GM12878 (cell line): ENCODE measurements around the gene WARS2. TPM values are rescaled to one million over a fixed set of nuclear protein-coding genes. Genes with fewer than 3 reads are reported as not detected.

ENCODE experiments used
- ATAC-seq: fragments of 200-7000 bp; cut with Tn5 transposase; 3 replicates; pipeline ENCODE4 v1.9.1; 2020; ENCODE audit warnings: mild to moderate bottlenecking, moderate library complexity
- BruUV-seq: library from RNA; stranded (reverse); fragments of 400-500 nt; replicated peaks from 2 replicates; lab custom pipeline; 2021; lab: Mats Ljungman, UMichigan
- CTCF ChIA-PET: fragments of 300-600 bp; sonication (Branson Sonifier 250); formaldehyde crosslinking; extraction: SDS; loops from one replicate; lab custom pipeline; 2021; ENCODE audit warnings: inconsistent platforms; lab: Yijun Ruan, JAX
- POLR2A ChIA-PET: fragments of 350-600 bp; formaldehyde crosslinking; extraction: SDS; loops from one replicate; lab custom pipeline; 2021; ENCODE audit warnings: inconsistent platforms; lab: Charles Lee
- RAD21 ChIA-PET: fragments of 300-600 bp; sonication (Branson Sonifier 250); formaldehyde crosslinking; loops from one replicate; lab custom pipeline; 2023; ENCODE audit warnings: antibody characterized with exemption; ENCODE audit not compliant: unreplicated experiment; lab: Charles Lee
- SMC1A ChIA-PET: fragments of 300-600 bp; sonication (Branson Sonifier 250); formaldehyde crosslinking; loops from one replicate; lab custom pipeline; 2023; ENCODE audit not compliant: unreplicated experiment, uncharacterized antibody; lab: Charles Lee
- DNase-seq: peaks from one replicate; pipeline ENCODE4 v3.0.0-alpha.2; 2011; ENCODE audit warnings: low read depth, low spot score
- FAIRE-seq: peaks from 3 replicates; lab custom pipeline; 2011; peaks lifted over from hg19 to GRCh38; lab: Jason Lieb, UNC
- H2AFZ ChIP-seq: 2 replicates; pipeline ENCODE4 v1.6.0; 2011; ENCODE audit warnings: low read depth, low read length, control low read depth; ENCODE audit not compliant: control insufficient read depth
- H3K27ac ChIP-seq: 2 replicates; pipeline ENCODE4 v1.5.1; 2011; ENCODE audit warnings: control low read depth; ENCODE audit not compliant: control insufficient read depth, insufficient read depth
- H3K27me3 ChIP-seq, 2 experiments: replicated peaks in 1 of 2; 2 replicates each; pipeline versions ENCODE4 v1.6.0 to v1.6.1; 2011; ENCODE audit warnings: low read length in 1 of 2; ENCODE audit not compliant: control insufficient read depth in 2 of 2, insufficient read depth in 2 of 2
- H3K36me3 ChIP-seq, 2 experiments: 2 replicates each; pipeline ENCODE4 v1.5.1; 2011; ENCODE audit warnings: low read length in 1 of 2; ENCODE audit not compliant: control insufficient read depth in 2 of 2, insufficient read depth in 2 of 2
- H3K4me1 ChIP-seq: 2 replicates; pipeline ENCODE4 v1.6.1; 2011; ENCODE audit warnings: mild to moderate bottlenecking, low read length, moderate library complexity, mixed read lengths; ENCODE audit not compliant: control insufficient read depth, insufficient read depth
- H3K4me2 ChIP-seq: 2 replicates; pipeline ENCODE4 v1.6.0; 2011; ENCODE audit warnings: control low read depth; ENCODE audit not compliant: control insufficient read depth, insufficient read depth
- H3K4me3 ChIP-seq: fragments of 200-600 bp; sonication (generic); 2 replicates; pipeline ENCODE4 v1.5.1; 2016
- H3K79me2 ChIP-seq: 2 replicates; pipeline ENCODE4 v1.6.0; 2011; ENCODE audit warnings: low read length; ENCODE audit not compliant: control insufficient read depth, insufficient read depth
- H3K9ac ChIP-seq: 2 replicates; pipeline ENCODE4 v1.8.0; 2011; ENCODE audit warnings: low read length, control low read depth, mixed read lengths; ENCODE audit not compliant: control insufficient read depth, insufficient read depth
- H3K9me3 ChIP-seq: replicated peaks from 3 replicates; pipeline ENCODE4 v1.5.1; 2011; ENCODE audit warnings: mild to moderate bottlenecking, low read length; ENCODE audit not compliant: control insufficient read depth, insufficient read depth
- H4K20me1 ChIP-seq: 2 replicates; pipeline ENCODE4 v1.6.0; 2011; ENCODE audit not compliant: control insufficient read depth, insufficient read depth
- IRF3 ChIP-seq: fragments of 450-650 bp; IDR thresholded peaks from 2 replicates; pipeline ENCODE4 v1.6.1; 2014; ENCODE audit warnings: mild to moderate bottlenecking
- IRF4 ChIP-seq: IDR thresholded peaks from 2 replicates; pipeline ENCODE4 v1.6.1; 2011; ENCODE audit warnings: low read depth, low read length
- KAT2A ChIP-seq: conservative IDR thresholded peaks from 2 replicates; pipeline ENCODE4 v1.6.1; 2011; ENCODE audit warnings: low read depth, low read length; ENCODE audit not compliant: control insufficient read depth
- MAX ChIP-seq: IDR thresholded peaks from 2 replicates; pipeline ENCODE4 v1.6.1; 2012; ENCODE audit warnings: low read depth, low read length, improper control_type of control experiment
- MEF2B ChIP-seq: fragments of 450-650 bp; IDR thresholded peaks from 2 replicates; pipeline ENCODE4 v1.6.1; 2018; ENCODE audit warnings: mild to moderate bottlenecking, moderate library complexity; ENCODE audit not compliant: partially characterized antibody, poor library complexity, severe bottlenecking
- MYB ChIP-seq: fragments of 150-350 bp; IDR thresholded peaks from 2 replicates; pipeline ENCODE4 v1.6.1; 2014; ENCODE audit warnings: mild to moderate bottlenecking, low read depth, low read length, borderline replicate concordance
- PBX3 ChIP-seq: IDR thresholded peaks from 2 replicates; pipeline ENCODE4 v1.6.1; 2011; ENCODE audit warnings: mild to moderate bottlenecking, low read depth, low read length, moderate library complexity; ENCODE audit not compliant: insufficient replicate concordance
- POLR2A ChIP-seq: IDR thresholded peaks from 2 replicates; pipeline ENCODE4 v1.6.1; 2011; ENCODE audit warnings: low read depth, mild to moderate bottlenecking, low read length
- RELB ChIP-seq: fragments of 450-650 bp; IDR thresholded peaks from 2 replicates; pipeline ENCODE4 v1.6.1; 2017; ENCODE audit warnings: low read depth, mild to moderate bottlenecking, moderate library complexity
- SREBF2 ChIP-seq: IDR thresholded peaks from 2 replicates; pipeline ENCODE4 v1.6.1; 2012; ENCODE audit warnings: mild to moderate bottlenecking, low read length
- WRNIP1 ChIP-seq: IDR thresholded peaks from 2 replicates; pipeline ENCODE4 v1.6.1; 2011; ENCODE audit warnings: low read depth, low read length, improper control_type of control experiment, borderline replicate concordance
- WGBS: methylation state at CpG from one replicate; pipeline ENCODE4 v1.1.6; 2016; ENCODE audit warnings: low lambda C conversion rate; ENCODE audit not compliant: insufficient replicate concordance, insufficient coverage; ENCODE audit errors: missing lambda C conversion rate; 5-methylcytosine and 5-hydroxymethylcytosine counted together
- in situ Hi-C: fragments of 300-500 bp; cut with MboI; formaldehyde crosslinking; loops from 9 replicates; pipeline ENCODE4 v1.14.3; 2018; ENCODE audit warnings: mixed read lengths
- intact Hi-C: fragments of 100-400 bp; cut with micrococcal nuclease; formaldehyde crosslinking; loops from one replicate; pipeline ENCODE4 v1.14.2; 2022; ENCODE audit not compliant: unreplicated experiment
- polyA plus RNA-seq, 11 experiments: library from polyadenylated mRNA; depleted of rRNA in 4 of 11; unstranded in 6 of 11; stranded (reverse) in 5 of 11; fragments of >200 nt; fragmentation: Nextera tagmentation in 4 of 11; fragmentation: Illumina TruSeq in 1 of 11; extraction: Ambion mirVana in 4 of 11; extraction: Trizol in 1 of 11; gene quantifications; 1 replicate in 1 of 11; 2 replicates in 10 of 11; pipeline versions ENCODE4 v1.2.1 to v1.2.3, GENCODE V29; 2011 to 2016; ENCODE audit warnings: inconsistent platforms in 2 of 11, missing spikeins in 2 of 11, low read depth in 1 of 11
- total RNA-seq, 4 experiments: library from RNA; depleted of rRNA in 3 of 4; stranded (reverse); fragments of >200 nt in 3 of 4; fragmentation: Illumina TruSeq in 1 of 4; extraction: Trizol in 1 of 4; gene quantifications; 2 replicates each; pipeline versions ENCODE4 v1.2.1 to v1.2.3, GENCODE V29; 2013 to 2021

The WARS2 gene
- total and polyA plus RNA-seq, 10 of the 15 experiments (the other 5 are each of a cell fraction or from before 2014, with no cell fraction given): 5.5 to 22.2 (median 14.4) TPM

GRCh38 chr1:119007670-119008482 lies 132.6 kb downstream of the WARS2 start (continued):
- TF ChIP-seq MEF2B (no peak), WRNIP1 (no peak), PBX3 (no peak), POLR2A (no peak), MYB (no peak)

- Histone ChIP-seq H3K36me3 (no peaks in the 10 kb centered on the region), H3K9me3 (peaks cover 4% of the 10 kb centered on the region; the same call in 1 of the 3 replicates), H3K27me3 (peaks cover 12% of the 10 kb centered on the region in 2 experiments), H3K79me2 (no peaks in the 10 kb centered on the region), H3K4me1 (no peaks in the 10 kb centered on the region), H3K27ac (no peak overlapping the region), H3K9ac (no peak overlapping the region), H3K4me3 (no peak overlapping the region), H2AFZ (no peak overlapping the region), H3K4me2 (no peak overlapping the region), H4K20me1 (no peaks in the 10 kb centered on the region)
- ChIA-PET POLR2A (no interaction called here), RAD21 (no interaction called here), SMC1A (no interaction called here), CTCF (interaction anchor here (1.1 to 2.3 kb wide), 3 partner anchors 537 to 856 kb away, joined by 4 to 28 read pairs (median 9); no protein-coding TSS in a partner anchor)
- in situ Hi-C loops (no loop called here), intact Hi-C loops (loop anchor here (5.0 to 10.0 kb wide), 2 partner anchors 95 to 543 kb away; no protein-coding TSS in a partner anchor)
- 63% methylated on average over 22 of the region's 22 CpGs for WGBS
- FAIRE-seq: no peak
- no TSS peak for BruUV-seq
- no peak for ATAC-seq
- no peak for TF ChIP-seq IRF3
- TF ChIP-seq RELB: no peak
- no peak for TF ChIP-seq KAT2A
- no peak for TF ChIP-seq MAX
- no peak for TF ChIP-seq SREBF2
- TF ChIP-seq IRF4: no peak
- no peak for DNase-seq
Observed at GRCh38 chr1:119007339-119007669, 133.1 kb downstream of the WARS2 start.
